Omental fat pad (tissue), 4 donors: ENCODE results near the gene SIGMAR1. TPM values are rescaled to one million over a fixed set of nuclear protein-coding genes. Genes with fewer than 3 reads are reported as not detected.

Experiments used
- ATAC-seq: fragments of 150-250 bp; one replicate; pipeline ENCODE4 v1.9.1; 2016; ENCODE audit warnings: mild to moderate bottlenecking, moderate library complexity; ENCODE audit not compliant: low FRiP score
- DNase-seq: peaks from one replicate; pipeline ENCODE4 v3.0.0-alpha.2; 2019; ENCODE audit warnings: low spot score
- CTCF ChIP-seq, 3 donors: fragments of 450-650 bp; IDR thresholded peaks; one replicate each; pipeline ENCODE4 v1.5.1; 2016 to 2017; ENCODE audit warnings: antibody characterized with exemption in 3 of 3, mild to moderate bottlenecking in 3 of 3, moderate library complexity in 2 of 3
- total RNA-seq, 4 donors: library from RNA; depleted of rRNA; stranded (reverse); fragments of >200 nt; gene quantifications; one replicate each; pipeline ENCODE4 v1.1.0, GENCODE V29; 2016

The SIGMAR1 gene
- total RNA-seq, 4 donors from 2014 or later: 72.9 to 88.6 (median 73.2) TPM

- no peak for TF ChIP-seq CTCF (IDR thresholded peaks at IDR 0.05)
- DNase-seq (no peak), ATAC-seq (no peak)
These were observed 7.0 kb downstream of the SIGMAR1 start for GRCh38 chr9:34630402-34631154.

GRCh38 chr9:34629491-34629808 is 8.1 kb downstream of the SIGMAR1 start:
- ATAC-seq (no peak), DNase-seq (no peak)
- no peak for TF ChIP-seq CTCF (IDR thresholded peaks at IDR 0.05)

GRCh38 chr9:34628656-34629490 is 8.7 kb downstream of the SIGMAR1 start, which contains the start of gene ARID3C:
ARID3C (minus strand) TSS chr9:34629066; CDS start chr9:34628014, 1,052 bp downstream.
- no peak for DNase-seq
- TF ChIP-seq CTCF (IDR thresholded peaks at IDR 0.05): no peak

GRCh38 chr9:34627716-34628655 is 9.6 kb downstream of the SIGMAR1 start:
- no peak for TF ChIP-seq CTCF (IDR thresholded peaks at IDR 0.05)
- DNase-seq: no peak
- no peak for ATAC-seq

More at GRCh38 chr9:34628656-34629490, 8.7 kb downstream of the SIGMAR1 start, which contains the start of gene ARID3C:
- ATAC-seq: peak; percentile 59

- DNase-seq: no peak
- ATAC-seq: no peak
- TF ChIP-seq CTCF (IDR thresholded peaks at IDR 0.05): no peak
These were observed 12.5 kb downstream of the SIGMAR1 start for GRCh38 chr9:34625186-34625486.

GRCh38 chr9:34624475-34625185 is 13.0 kb downstream of the SIGMAR1 start:
- DNase-seq (no peak), ATAC-seq (no peak)

More at GRCh38 chr9:34624475-34625185, 13.0 kb downstream of the SIGMAR1 start:
- no peak for TF ChIP-seq CTCF (IDR thresholded peaks at IDR 0.05)
